ENCODE results near the gene KCNK1.
"Not testable (repeated sequence)": the region's sequence is repeated elsewhere in the genome, so short reads cannot be mapped to it uniquely, and the experiment has no call there.

KCNK1 gene

GRCh38 chr1:233670363-233670762, 56.5 kb downstream of the KCNK1 start:
- DNase-seq: not testable (repeated sequence)

GRCh38 chr1:233671286-233671685, 57.4 kb downstream of the KCNK1 start:
- DNase-seq: no peak

GRCh38 chr1:233672732-233673131, 58.8 kb downstream of the KCNK1 start:
- no peak for DNase-seq

GRCh38 chr1:233673261-233673946, 59.5 kb downstream of the KCNK1 start:
- DNase-seq: no peak

- DNase-seq: no peak
Observed at GRCh38 chr1:233673947-233674431, 60.1 kb downstream of the KCNK1 start.

- DNase-seq: no peak
Observed at GRCh38 chr1:233675446-233675845, 61.5 kb downstream of the KCNK1 start.

- DNase-seq: no peak
Observed at GRCh38 chr1:233675893-233676292, 62.0 kb downstream of the KCNK1 start.

- DNase-seq: no peak
Observed at GRCh38 chr1:233677690-233678354, 63.9 kb downstream of the KCNK1 start.

GRCh38 chr1:233679030-233679429, 65.1 kb downstream of the KCNK1 start:
- DNase-seq: no peak

GRCh38 chr1:233679591-233680373, 65.9 kb downstream of the KCNK1 start:
- DNase-seq: no peak

GRCh38 chr1:233681285-233681684, 67.4 kb downstream of the KCNK1 start:
- no peak for DNase-seq

GRCh38 chr1:233686653-233687052, 72.7 kb downstream of the KCNK1 start:
- DNase-seq: not testable (repeated sequence)

GRCh38 chr1:233689017-233689747, 75.3 kb downstream of the KCNK1 start:
- DNase-seq: no peak

GRCh38 chr1:233689748-233690254, 75.9 kb downstream of the KCNK1 start:
- DNase-seq: no peak

- DNase-seq: no peak
Observed at GRCh38 chr1:233695901-233696300, 82.0 kb downstream of the KCNK1 start.

- DNase-seq: no peak
Observed at GRCh38 chr1:233700338-233700737, 86.4 kb downstream of the KCNK1 start.

GRCh38 chr1:233704170-233704897, 90.4 kb downstream of the KCNK1 start:
- DNase-seq: no peak

- no peak for DNase-seq
Observed at GRCh38 chr1:233704898-233705723, 91.2 kb downstream of the KCNK1 start.

GRCh38 chr1:233707153-233707879, 93.4 kb downstream of the KCNK1 start:
- peak; percentile 64 for DNase-seq
